DND-41 (cell line): ENCODE measurements around the gene ISY1.

ENCODE experiments used
- EZH2 ChIP-seq: IDR thresholded peaks from 3 replicates; pipeline ENCODE4 v1.6.1; 2012; ENCODE audit warnings: borderline replicate concordance, low read depth, mild to moderate bottlenecking, moderate library complexity, low read length, inconsistent platforms; ENCODE audit not compliant: severe bottlenecking
- TF ChIP-seq, protein P1 (sequence below): IDR thresholded peaks from 2 replicates; pipeline ENCODE4 v1.5.1; 2012; ENCODE audit warnings: borderline replicate concordance, low read length, moderate library complexity, mild to moderate bottlenecking; ENCODE audit not compliant: poor library complexity, severe bottlenecking; ENCODE audit errors: extremely low read depth

DNA sequence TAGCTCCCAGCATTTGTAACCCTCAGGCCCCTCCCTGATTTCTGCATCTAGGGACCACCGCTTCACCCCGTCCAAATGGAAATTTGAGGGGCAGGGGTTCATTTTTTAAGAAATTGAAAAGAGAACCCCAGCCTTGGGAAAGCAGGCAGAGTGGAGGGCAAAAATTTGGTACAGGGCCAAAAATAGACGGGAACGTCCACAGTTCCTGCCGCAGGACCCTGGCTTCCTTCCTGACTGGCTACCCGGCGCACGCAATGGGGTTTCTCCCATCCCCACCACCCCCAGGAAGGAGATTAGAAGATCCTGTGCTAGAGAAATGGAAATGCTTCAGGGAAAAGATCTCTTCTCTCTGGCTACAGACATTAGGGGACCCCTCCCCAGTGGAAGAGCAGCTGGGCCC lies 79.4 kb downstream of the ISY1 start:
- TF ChIP-seq, protein P1, sequence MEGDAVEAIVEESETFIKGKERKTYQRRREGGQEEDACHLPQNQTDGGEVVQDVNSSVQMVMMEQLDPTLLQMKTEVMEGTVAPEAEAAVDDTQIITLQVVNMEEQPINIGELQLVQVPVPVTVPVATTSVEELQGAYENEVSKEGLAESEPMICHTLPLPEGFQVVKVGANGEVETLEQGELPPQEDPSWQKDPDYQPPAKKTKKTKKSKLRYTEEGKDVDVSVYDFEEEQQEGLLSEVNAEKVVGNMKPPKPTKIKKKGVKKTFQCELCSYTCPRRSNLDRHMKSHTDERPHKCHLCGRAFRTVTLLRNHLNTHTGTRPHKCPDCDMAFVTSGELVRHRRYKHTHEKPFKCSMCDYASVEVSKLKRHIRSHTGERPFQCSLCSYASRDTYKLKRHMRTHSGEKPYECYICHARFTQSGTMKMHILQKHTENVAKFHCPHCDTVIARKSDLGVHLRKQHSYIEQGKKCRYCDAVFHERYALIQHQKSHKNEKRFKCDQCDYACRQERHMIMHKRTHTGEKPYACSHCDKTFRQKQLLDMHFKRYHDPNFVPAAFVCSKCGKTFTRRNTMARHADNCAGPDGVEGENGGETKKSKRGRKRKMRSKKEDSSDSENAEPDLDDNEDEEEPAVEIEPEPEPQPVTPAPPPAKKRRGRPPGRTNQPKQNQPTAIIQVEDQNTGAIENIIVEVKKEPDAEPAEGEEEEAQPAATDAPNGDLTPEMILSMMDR: no peak
- no peak for TF ChIP-seq EZH2
